Measurements from ENCODE around the gene STARD8. TPM values are rescaled to one million over a fixed set of nuclear protein-coding genes. Genes with fewer than 3 reads are reported as not detected.
A peak's percentile ranks its signal among the peaks of the same experiment; 100 is the strongest.

The STARD8 gene
- total and polyA plus RNA-seq, 10 donors, result 1.9 to 35.2 (median 20.4) TPM

DNA sequence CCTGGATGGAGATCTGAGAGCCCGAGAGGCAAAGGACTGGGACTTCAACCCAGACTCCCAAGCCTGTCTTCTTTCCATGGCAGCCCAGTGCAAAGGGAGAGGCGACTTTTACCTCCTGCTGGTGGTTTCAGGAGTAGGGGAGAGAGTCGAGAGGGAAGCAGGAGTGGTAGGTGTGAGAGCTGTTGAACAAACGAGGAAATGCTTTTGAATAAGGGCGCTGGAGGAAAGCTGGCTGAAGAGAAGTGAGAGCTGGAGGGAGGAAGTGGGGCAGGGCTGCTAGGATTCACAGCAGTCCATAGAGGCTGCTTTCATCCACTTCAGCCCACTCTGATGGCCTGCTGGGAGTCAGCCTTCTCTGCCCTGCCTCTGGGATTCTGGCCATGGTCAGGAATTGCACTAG, 99.5 kb downstream of the STARD8 start:
- H3K36me3 ChIP-seq, result no peaks in the 10 kb centered on the region
- TF ChIP-seq, protein P1, sequence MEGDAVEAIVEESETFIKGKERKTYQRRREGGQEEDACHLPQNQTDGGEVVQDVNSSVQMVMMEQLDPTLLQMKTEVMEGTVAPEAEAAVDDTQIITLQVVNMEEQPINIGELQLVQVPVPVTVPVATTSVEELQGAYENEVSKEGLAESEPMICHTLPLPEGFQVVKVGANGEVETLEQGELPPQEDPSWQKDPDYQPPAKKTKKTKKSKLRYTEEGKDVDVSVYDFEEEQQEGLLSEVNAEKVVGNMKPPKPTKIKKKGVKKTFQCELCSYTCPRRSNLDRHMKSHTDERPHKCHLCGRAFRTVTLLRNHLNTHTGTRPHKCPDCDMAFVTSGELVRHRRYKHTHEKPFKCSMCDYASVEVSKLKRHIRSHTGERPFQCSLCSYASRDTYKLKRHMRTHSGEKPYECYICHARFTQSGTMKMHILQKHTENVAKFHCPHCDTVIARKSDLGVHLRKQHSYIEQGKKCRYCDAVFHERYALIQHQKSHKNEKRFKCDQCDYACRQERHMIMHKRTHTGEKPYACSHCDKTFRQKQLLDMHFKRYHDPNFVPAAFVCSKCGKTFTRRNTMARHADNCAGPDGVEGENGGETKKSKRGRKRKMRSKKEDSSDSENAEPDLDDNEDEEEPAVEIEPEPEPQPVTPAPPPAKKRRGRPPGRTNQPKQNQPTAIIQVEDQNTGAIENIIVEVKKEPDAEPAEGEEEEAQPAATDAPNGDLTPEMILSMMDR (IDR thresholded peaks at IDR 0.05 in 8 of 11, conservative IDR thresholded peaks at IDR 0.05 in 3 of 11), result no peak
- TF ChIP-seq POLR2A (IDR thresholded peaks at IDR 0.05), result no peak
- TF ChIP-seq POLR2AphosphoS5 (IDR thresholded peaks at IDR 0.05), result no peak
- intact Hi-C loops (cut with DNase I; ENCODE audit: low total_unique reads), result no loop called here
- no peaks in the 10 kb centered on the region for H3K9me3 ChIP-seq
- H3K27ac ChIP-seq, result no peak overlapping the region
- 34 to 47% (median 44%) methylated on average over 5 of the region's 5 CpGs for WGBS, 5 donors
- H3K4me3 ChIP-seq, result no peak overlapping the region
- peak; percentile 16 for DNase-seq
- H3K4me1 ChIP-seq, result no peaks in the 10 kb centered on the region
- H3K27me3 ChIP-seq (replicated peaks in 1 of 7), result no peaks in the 10 kb centered on the region

DNA sequence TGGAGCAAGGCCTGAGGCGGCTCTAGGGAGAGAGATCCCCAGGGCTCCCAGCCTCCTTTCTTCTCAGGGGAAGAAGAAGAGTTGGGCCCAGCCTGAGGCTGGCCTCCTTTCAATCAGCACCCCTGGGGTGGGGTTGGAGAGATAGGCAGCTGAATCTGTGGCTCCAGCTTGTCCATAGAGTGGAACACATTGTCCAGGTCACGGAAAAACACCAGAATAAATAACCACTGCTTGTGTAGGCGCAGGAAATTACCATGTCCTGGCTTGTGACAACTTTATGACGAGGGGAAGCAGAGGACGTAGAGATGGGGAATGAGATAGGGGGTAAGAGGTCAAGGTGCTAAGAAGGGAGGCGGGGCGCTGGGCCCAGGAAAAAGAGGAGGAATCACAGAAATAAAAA, 100.6 kb downstream of the STARD8 start:
- no peaks in the 10 kb centered on the region for H3K4me1 ChIP-seq
- WGBS, 5 donors, result 66 to 80% (median 75%) methylated on average over 6 to 7 of the region's 7 CpGs
- no peak overlapping the region for H3K4me3 ChIP-seq
- H3K27me3 ChIP-seq (replicated peaks in 1 of 7), result no peaks in the 10 kb centered on the region
- DNase-seq, result peak; percentile 43
- intact Hi-C loops (cut with DNase I; ENCODE audit: low total_unique reads), result no loop called here
- no peaks in the 10 kb centered on the region for H3K36me3 ChIP-seq
- H3K27ac ChIP-seq, result no peak overlapping the region
- TF ChIP-seq POLR2A (IDR thresholded peaks at IDR 0.05) (no peak), POLR2AphosphoS5 (IDR thresholded peaks at IDR 0.05) (no peak)
- TF ChIP-seq, protein P1 (IDR thresholded peaks at IDR 0.05 in 8 of 11, conservative IDR thresholded peaks at IDR 0.05 in 3 of 11), result no peak
- no peaks in the 10 kb centered on the region for H3K9me3 ChIP-seq

DNA sequence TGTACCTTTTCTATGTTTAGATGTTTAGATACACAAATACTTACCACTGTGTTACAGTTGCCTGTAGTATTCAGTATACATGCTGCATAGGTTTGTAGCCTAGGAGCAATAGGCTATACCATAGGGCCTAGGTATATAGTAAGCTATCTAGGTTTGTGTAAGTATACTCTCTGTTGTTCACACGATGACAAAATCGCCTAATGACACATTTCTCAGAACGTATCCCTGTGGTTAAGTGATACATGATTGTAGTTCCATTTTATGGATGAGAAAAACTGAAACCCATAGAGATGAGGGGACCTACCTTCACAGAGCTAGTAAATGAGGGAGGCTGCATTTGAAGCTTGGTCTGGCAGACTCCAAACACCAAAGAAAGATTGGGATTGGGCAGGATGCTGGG, 102.0 kb downstream of the STARD8 start:
- intact Hi-C loops (cut with DNase I; ENCODE audit: low total_unique reads), result no loop called here
- WGBS, 5 donors, result 50 to 89% (median 72%) methylated on average over 3 of the region's 3 CpGs
- H3K4me1 ChIP-seq, result no peaks in the 10 kb centered on the region
- no peaks in the 10 kb centered on the region for H3K27me3 ChIP-seq (replicated peaks in 1 of 7)
- no peak for DNase-seq
- no peak overlapping the region for H3K27ac ChIP-seq
- no peak overlapping the region for H3K4me3 ChIP-seq
- H3K36me3 ChIP-seq, result no peaks in the 10 kb centered on the region
- TF ChIP-seq POLR2A (IDR thresholded peaks at IDR 0.05) (no peak), POLR2AphosphoS5 (IDR thresholded peaks at IDR 0.05) (no peak)
- TF ChIP-seq, protein P1 (IDR thresholded peaks at IDR 0.05 in 8 of 11, conservative IDR thresholded peaks at IDR 0.05 in 3 of 11), result no peak
- H3K9me3 ChIP-seq, result no peaks in the 10 kb centered on the region

DNA sequence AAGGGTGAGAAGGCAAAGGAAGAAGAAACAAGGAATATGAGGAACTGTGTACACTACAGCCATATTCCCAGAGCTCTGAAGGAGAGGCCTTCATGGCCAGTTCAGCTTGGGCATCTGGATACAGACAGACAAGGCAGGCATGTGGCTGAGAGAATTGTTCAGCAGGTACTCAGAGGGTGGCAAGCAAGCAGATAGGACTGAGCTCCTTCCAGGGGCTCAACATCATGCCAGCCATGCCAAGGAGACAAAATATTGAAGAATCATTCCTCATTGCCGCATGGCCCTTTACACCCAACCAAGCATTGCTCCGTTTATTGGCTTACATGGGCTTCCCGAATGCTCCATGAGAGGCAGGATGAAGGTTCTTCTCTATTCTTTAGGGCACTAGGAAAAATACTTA, 102.8 kb downstream of the STARD8 start:
- 87 to 100% (median 93%) methylated on average over 3 of the region's 3 CpGs for WGBS, 5 donors

More for the DNA sequence above, 102.8 kb downstream of the STARD8 start:
- no peak for DNase-seq
- H3K36me3 ChIP-seq, result no peaks in the 10 kb centered on the region
- no peaks in the 10 kb centered on the region for H3K4me1 ChIP-seq
- intact Hi-C loops (cut with DNase I; ENCODE audit: low total_unique reads), result no loop called here
- TF ChIP-seq, protein P1 (IDR thresholded peaks at IDR 0.05 in 8 of 11, conservative IDR thresholded peaks at IDR 0.05 in 3 of 11), result no peak
- TF ChIP-seq POLR2AphosphoS5 (IDR thresholded peaks at IDR 0.05) (no peak), POLR2A (IDR thresholded peaks at IDR 0.05) (no peak)
- no peaks in the 10 kb centered on the region for H3K27me3 ChIP-seq (replicated peaks in 1 of 7)
- H3K27ac ChIP-seq, result no peak overlapping the region
- no peak overlapping the region for H3K4me3 ChIP-seq
- H3K9me3 ChIP-seq, result no peaks in the 10 kb centered on the region
